GM18858 (cell line): ENCODE results near the gene TMEM232.
"Not testable (repeated sequence)": the region's sequence is repeated elsewhere in the genome, so short reads cannot be mapped to it uniquely, and the experiment has no call there.

Experiments
- ATAC-seq: cut with Tn5 transposase; IDR thresholded peaks from one replicate; pipeline ENCODE4 v1.9.1; 2021; ENCODE audit not compliant: unreplicated experiment

Gene TMEM232

GRCh38 chr5:110726249-110727024, at the start of gene TMEM232:
Gene TMEM232 (minus strand): TSS chr5:110726671. CDS start chr5:110667352, 59,319 bp downstream.
- ATAC-seq = peak; percentile 100

DNA sequence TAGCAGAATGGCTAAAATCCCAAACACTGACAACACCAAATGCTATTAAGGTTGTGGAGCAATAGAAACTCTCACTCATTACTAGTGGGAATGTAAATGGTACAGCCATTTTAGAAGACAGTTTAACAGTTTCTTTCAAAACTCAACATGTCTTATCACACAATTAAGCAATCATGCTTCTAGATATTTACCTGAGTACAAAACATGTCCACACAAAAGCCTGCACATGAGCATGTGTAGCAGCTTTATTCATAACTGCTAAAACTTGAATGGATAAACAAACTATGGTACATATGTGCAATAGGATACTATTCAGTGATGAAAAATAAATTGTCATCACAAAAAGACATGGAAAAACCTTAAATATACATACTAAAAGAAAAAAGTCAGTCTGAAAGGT, 43.8 kb upstream of the TMEM232 start:
- no peak for ATAC-seq

GRCh38 chr5:110769000-110769681, 42.7 kb upstream of the TMEM232 start:
- ATAC-seq = no peak

GRCh38 chr5:110768138-110768860, 41.8 kb upstream of the TMEM232 start:
- no peak for ATAC-seq

GRCh38 chr5:110760158-110760557, 33.7 kb upstream of the TMEM232 start:
- no peak for ATAC-seq

- ATAC-seq = no peak
These were observed 30.8 kb upstream of the TMEM232 start for GRCh38 chr5:110757118-110757729.

- no peak for ATAC-seq
These were observed 27.7 kb upstream of the TMEM232 start for GRCh38 chr5:110754181-110754580.

DNA sequence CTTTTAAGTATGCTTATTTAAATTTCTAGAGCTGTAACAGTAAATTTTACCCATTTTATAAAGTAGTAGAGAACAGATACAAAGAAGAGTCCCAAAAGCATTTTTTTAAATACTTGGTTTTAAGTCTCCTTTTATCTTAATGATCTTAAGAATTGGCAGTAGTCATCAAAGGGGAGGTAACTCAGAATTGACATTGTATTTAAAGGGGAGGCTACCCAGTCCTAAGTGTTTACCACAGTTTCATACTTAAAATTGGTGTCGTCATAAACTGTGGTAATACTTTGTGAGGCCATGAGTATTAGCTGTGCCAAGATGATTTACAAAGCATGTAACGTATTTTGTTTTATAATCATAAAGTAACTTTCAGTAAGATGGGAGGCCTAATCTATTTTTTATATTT, 27.1 kb upstream of the TMEM232 start:
- no peak for ATAC-seq

DNA sequence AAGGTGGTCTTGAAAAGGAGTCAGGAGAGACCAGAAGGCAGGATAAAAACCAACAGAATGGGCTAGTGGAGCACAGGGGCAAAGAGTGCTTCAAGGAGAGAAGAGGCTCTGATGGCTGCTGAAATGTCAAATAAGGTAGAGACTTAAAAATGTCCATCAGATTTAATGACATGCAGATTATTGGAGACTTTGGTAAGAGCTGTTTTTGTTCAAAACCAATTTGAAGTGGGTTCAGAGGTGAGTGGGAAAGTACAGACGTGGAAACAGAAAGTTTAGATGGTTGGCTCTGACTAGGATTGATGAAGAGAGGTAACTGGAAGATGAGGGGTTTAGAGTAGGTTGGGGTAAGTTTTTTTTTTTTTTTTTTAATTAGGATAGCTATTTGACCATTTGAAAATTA, 26.5 kb upstream of the TMEM232 start:
- no peak for ATAC-seq

DNA sequence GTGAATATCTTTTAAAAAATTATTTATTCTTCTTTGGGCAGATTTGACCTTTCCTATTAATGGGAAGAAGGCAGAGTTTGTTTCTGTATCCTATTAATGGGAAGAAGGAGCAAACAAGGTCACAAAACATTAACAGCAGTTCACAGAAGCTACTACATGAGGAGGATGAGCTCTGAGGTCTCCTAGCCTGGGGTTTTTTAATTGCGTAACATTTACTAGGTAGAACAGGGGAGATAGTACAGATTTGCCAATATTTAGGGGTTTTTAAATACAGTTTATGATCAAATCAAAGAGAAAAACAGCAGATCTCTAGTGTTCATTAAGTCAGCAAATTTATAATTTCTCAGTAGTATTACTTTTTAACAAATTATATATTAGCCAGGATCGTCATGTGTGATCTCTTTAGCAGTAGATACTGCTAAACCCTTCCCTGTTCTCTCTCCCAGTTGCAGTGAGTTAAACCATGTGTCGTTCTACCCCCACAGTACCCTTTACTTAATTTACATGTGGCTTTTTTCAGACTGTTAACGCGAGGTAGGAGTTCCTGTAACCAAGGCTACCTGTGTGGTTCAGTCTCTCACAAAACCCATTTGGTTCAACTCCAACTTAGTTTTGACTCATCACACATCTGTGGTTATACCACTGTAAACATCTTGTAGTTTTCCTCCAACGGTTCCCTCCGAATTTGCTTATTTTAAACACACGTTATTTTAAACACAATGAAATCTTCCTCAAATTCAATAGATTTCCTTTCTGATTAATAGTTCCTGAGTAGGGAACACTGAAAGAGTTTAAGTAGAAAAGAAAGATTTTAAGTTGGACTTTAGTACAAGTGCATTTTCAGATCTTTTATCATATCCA, 25.7 kb upstream of the TMEM232 start:
- ATAC-seq = peak; percentile 97

GRCh38 chr5:110738812-110739651, 12.6 kb upstream of the TMEM232 start, which contains the start of gene SLC25A46:
Gene SLC25A46 (plus strand): TSS chr5:110739007. CDS start chr5:110739120, 113 bp downstream.
- peak; percentile 96 for ATAC-seq

DNA sequence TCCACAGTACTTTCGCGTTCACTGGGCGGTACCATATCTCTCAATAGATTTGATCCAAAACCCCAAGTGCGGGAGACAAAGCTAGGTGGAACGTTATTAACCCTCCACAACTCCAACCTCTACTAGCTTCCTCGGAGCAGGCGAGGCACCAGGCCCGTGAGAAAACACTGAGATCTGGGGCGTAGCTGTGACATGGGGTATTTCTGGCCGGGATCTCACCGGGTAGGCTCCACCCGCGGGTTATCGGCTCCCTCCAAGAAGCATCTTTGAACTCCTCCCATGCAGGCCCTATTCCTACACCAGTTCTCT, 12.0 kb upstream of the TMEM232 start:
- ATAC-seq = peak; percentile 44

DNA sequence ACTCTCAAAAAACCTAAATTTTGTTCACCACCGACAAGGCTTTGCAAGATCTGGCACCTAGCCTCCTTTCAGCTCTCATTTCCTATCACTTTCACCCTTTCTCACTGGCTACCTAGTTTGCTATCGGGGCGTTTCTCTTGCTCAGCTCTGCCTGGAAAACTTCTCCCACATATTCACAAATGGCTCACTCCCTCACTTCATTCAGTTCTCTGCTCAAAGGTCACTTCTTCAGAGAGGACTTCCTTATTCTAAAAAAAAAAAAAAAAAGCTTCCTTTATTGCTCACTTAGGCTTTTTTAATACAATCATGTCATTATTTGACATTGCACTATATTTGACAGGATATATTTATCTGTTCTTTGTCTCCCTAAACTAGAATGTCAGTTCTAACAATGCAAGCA, 10.3 kb upstream of the TMEM232 start:
- ATAC-seq = no peak

DNA sequence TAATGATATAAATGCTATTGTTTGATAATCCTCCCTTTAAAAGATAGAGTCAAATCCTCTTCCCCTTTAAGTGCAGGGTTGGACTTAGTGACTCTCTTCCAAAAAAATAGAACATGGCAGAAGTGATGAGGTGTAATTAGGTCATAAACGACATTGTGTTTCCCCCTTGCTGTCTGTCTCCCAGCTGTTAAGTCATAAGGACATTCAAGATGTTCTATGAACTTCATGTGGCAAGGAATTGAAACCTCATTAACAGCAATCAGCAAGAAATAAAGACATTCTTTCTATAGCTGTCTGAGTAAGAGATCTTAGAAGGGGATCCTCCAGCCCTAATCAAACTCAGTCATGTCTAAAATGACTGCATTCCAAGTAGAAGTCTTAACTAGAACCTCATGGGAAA, 9.1 kb upstream of the TMEM232 start:
- ATAC-seq = no peak

GRCh38 chr5:110734101-110734500, 7.6 kb upstream of the TMEM232 start:
- ATAC-seq = no peak

GRCh38 chr5:110731499-110731898, 5.0 kb upstream of the TMEM232 start:
- not testable (repeated sequence) for ATAC-seq

GRCh38 chr5:110727025-110727314, 499 bp upstream of the TMEM232 start:
- no peak for ATAC-seq

- ATAC-seq = no peak
These were observed 8.2 kb downstream of the TMEM232 start for GRCh38 chr5:110718311-110718710.
